RCC 7860 (cell line): ENCODE data around the gene SACM1L.

Experiments used
- DNase-seq: peaks from one replicate; pipeline ENCODE4 v3.0.0-alpha.2; 2015; ENCODE audit warnings: low spot score
- FAIRE-seq: peaks from 2 replicates; lab custom pipeline; 2012; peaks lifted over from hg19 to GRCh38; lab: Jason Lieb, UNC

The SACM1L gene, protein sequence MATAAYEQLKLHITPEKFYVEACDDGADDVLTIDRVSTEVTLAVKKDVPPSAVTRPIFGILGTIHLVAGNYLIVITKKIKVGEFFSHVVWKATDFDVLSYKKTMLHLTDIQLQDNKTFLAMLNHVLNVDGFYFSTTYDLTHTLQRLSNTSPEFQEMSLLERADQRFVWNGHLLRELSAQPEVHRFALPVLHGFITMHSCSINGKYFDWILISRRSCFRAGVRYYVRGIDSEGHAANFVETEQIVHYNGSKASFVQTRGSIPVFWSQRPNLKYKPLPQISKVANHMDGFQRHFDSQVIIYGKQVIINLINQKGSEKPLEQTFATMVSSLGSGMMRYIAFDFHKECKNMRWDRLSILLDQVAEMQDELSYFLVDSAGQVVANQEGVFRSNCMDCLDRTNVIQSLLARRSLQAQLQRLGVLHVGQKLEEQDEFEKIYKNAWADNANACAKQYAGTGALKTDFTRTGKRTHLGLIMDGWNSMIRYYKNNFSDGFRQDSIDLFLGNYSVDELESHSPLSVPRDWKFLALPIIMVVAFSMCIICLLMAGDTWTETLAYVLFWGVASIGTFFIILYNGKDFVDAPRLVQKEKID

DNA sequence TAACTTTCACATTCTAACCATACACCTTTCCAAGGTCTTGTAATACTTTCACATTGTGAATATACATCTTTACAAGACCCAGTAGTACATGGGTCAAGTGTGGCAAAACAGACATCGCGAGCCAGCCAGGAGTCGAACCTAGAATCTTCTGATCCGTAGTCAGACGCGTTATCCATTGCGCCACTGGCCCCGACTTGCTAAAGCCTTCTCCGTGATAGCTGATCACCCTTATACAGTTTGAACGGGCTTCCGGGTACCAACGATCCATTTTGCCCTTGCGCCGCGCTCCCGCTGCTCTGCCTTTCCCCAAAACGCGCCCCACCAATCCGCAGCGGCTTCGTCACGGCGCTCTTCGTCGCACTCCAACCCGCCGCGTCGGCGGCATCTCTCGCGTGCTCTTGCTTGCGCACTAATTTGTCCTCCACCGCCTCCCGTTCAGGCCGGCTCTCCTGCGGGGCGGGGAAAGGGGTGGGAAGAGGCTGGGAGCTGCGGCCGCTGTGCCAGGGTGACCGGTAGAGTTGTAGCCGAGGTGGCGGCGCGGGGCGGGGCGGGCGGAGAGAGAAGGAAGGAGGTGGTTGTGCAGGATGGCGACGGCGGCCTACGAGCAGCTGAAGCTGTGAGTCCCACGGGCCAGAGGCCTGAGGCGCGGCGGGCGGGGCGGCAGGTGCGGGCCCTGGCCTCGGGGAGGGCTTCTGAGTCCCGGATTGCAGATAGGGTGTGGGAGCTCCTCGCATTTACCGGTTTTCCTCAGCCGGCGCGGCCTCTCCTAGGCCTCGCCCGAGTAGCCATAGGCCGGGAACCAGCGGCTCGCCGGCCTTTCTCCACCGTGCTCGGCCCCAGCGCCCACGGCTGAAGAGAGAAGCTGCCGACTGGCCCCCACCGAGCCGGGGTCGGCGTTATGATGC lies at the start of gene SACM1L:
Gene SACM1L (plus strand): TSS at position 515 of the 905 bp plus-strand sequence. CDS start 70 bp downstream, at position 585.
- DNase-seq, result peak; percentile 94

DNA sequence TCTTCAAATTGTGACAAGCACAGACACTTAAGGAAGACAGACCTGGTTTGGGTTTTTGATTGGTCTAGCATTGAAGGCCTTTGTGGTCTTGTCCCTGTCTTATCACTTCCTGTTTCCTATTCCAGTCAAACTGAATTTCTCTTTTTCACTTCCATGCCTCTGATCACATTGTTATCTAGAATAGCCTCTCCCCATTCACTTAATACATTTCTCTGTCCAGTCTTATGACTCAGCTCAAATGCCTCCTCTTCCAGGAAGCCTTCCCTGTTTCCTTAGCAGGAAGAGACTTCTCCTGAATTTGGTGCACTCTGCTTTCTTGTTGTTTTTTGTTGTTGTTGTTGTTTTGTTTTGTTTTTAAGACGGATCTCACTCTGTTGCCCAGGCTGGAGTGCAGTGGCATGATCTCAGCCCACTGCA lies 49.1 kb upstream of the SACM1L start:
- DNase-seq (no peak), FAIRE-seq (no peak)

More for the DNA sequence above, at the start of gene SACM1L:
- peak; percentile 79 for FAIRE-seq

DNA sequence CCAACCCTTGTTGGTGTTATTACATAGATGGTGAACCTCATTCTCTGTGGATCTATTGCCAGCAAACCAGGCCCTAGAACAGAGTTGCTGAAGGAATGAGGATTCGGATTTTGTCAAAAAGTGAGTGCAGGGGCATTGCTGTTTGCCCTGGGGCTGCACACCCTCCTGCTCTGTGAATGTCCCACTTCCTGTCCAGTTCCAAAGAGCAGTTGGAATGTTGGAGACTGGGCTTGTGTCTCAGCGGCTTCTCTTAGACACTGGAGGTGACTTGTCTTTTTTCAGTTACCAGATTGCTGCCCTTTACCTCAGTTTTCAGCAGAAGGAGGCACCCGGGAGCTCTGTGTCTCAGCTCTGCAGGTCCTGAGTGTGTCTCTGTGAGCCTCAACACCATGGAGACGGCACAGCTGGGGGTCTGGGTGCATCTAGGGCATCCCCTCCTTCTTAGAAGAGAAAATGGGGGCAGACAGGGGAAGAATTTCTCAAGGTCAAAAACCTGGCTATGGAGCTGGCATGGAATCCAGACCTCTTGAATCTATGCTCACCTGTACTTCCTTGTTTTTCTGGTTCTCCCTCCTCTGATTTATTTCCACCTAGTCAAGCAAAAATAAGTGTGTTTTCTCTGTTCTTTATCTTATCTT lies 48.4 kb upstream of the SACM1L start:
- FAIRE-seq (no peak), DNase-seq (no peak)

DNA sequence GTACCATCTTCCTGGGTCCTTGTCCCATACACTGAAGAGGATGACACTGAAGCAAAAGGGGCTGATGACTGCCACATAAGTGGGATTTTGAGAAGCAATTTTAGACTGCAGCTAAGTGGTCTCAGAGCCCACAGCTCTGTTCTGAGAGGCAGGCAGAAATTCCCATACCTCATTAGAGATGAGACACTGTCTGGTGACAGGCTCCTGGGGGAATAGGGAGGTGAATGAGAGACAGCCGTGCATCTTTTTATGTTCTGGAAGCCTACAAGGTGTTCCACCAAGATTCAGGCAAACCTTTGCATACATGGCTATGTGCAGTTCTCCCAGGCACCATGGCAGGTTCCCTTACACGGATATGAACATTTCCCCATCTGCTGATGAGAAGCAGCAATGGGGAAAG lies 47.4 kb upstream of the SACM1L start:
- FAIRE-seq, result no peak
- DNase-seq, result no peak

DNA sequence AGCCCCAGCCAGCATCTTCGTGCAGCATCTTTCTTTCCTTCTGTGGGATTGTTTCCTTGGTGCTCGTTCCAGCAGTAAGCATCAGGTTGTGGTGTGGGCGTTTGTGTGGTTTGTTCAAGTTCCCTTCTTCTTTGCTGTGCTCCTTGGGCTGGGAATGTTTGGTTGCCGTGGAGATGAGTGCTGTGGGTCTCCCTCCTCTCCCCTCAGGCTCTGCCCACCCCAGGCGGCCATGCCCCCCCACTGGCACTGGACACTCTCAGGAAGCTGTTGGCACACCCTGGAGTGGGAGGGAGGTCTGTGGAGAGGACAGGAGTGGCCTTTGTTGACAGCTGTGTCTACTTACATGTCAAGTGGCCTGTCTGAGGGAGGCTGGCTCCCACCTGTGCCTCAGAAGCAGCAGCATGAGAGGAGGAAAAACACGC lies 46.5 kb upstream of the SACM1L start:
- no peak for FAIRE-seq
- peak; percentile 16 for DNase-seq

DNA sequence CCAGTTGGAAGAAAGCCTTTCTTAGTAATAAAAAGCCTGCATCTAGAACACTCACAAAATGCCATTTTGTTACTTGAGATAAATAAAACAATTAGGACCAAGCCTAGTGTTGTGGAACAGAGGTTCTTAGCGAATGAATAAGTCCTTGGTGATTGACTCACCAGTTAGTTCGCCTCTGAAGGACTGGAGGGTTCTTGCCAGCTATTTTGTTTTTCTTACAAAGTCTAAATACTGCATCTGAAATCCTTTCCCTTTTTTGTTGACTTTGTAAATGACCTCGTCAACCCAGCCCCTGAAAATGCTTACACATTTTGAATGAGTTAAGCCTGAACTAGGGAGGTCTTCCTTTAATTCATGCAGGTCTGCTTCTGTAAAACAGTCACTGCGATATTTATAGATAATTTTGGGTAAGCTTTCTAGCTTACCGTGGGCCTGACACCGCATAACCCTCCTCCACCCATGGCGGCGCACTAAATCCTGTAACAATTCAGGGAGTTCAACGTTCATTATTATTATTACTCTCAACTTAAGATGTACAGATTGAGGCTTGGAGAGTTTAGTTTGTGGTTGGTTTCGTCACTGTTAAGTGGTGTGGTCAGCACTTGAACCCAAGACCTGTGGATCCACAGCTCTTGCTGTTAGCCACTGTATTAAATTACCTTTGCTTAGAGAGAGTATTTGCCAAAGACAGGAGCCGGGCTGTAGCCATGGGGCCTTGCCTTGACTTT lies 45.0 kb upstream of the SACM1L start:
- DNase-seq (peak; percentile 25), FAIRE-seq (no peak)

DNA sequence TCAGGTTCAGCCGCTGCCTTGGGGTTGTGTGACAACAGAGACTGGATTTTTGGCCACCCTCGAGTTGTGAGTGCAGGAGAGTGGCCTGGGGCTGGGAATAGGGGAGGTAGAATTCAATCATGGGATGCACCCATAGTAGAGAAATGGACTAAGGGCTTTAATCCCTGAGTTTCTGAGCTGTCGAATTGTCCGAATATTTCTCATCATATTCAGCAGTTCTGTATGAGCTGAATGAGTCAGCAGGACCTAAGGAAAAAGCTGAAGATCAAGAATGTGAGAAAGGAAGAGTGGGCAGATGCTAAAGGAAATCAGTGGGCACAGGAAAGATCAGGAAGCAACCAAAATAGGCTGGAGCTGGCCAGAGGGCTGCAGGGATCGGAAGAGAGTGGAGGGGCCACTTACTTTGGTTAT lies 44.4 kb upstream of the SACM1L start:
- peak; percentile 77 for DNase-seq
- FAIRE-seq, result no peak

DNA sequence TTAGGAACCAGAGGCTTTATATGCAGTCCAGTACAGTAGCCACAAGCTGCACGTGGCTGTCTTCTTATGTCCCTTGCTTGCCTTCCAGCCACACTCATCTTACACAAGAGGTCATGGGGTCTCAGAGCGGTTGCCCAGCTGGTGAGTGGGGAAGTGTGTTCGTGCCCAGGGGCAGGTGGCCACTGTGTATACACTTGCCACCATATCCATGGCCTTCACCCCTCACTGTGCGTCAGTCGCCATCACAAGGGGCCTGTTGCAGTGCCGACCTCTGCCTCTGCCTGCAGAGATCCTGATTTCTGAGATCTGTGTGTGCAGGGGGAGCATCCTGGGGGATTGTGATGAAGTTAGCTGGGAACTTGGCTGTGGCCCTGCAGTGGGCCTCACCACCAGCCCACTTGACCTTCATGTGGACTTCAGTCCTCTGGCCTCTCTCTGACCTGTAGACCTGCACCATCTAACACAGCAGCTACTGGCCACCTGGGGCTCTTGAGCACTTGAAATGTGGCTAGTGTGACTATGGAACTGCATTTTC lies 43.1 kb upstream of the SACM1L start:
- DNase-seq (no peak), FAIRE-seq (no peak)

DNA sequence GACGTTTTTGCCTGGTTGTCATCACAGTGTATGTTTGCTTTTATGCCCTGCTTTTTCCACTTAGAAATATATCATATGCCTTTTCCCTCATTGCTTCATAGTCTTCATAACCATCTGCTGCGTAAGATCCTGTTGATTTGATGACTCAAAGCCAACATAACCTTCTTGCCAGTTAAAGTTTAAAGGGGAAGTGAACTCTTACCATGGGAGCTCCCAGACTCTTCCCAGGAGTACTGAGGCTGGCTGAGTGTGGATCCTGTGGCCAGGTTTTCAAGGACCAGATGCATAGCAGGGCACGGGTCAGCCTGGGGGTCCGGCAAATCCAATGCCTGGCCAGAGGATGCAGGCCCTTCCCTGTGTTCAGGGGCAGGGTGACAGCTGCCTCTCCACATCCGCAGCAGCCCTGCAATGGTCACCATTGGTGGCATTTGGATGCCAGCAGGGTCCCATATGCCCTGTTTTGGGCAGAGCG lies 42.0 kb upstream of the SACM1L start:
- peak; percentile 61 for FAIRE-seq
- peak; percentile 81 for DNase-seq

DNA sequence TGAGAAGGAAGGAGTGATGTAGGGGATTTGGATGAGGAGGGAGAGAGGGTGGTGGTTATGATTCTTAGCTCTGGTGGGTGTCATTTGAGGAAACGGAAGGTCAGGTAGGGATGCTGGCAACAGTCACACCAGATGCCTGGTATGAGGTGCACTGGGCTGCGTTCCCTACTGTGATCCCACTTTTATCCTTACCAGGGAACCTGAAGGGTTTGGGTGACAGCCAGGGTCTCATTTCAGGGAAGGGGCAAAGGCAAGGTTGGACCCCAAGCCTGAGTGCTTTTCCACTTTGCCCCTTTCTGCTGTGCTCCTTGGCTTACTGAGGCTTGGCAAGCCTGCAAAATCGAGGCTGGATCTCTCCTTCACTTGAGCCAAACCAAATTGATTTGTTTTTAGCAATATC lies 36.0 kb upstream of the SACM1L start:
- DNase-seq (no peak), FAIRE-seq (no peak)

DNA sequence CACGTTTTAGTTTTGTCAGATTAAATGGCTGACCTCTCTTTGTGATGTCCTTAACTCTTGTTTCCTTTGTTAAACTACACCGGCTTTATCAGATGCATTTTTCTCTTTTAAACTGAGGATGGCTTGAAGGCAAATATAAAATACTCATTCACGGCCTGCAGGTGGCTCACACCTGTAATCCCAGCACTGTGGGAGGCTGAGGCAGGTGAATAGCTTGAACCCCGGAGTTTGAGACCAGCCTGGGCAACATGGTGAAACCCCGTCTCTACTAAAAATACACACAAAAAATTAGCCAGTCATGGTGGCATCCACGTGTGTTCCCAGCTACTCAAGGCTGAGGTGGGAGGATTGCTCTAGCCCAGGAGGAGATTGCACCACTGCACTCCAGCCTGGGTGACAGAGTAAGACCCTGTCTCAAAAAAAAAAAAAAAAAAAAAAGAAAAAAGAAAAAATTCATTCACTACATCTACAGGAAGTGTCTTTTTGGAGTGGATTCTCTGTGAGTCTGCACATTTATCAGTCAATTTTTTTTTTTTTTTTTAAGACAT lies 34.7 kb upstream of the SACM1L start:
- no peak for FAIRE-seq
- no peak for DNase-seq

DNA sequence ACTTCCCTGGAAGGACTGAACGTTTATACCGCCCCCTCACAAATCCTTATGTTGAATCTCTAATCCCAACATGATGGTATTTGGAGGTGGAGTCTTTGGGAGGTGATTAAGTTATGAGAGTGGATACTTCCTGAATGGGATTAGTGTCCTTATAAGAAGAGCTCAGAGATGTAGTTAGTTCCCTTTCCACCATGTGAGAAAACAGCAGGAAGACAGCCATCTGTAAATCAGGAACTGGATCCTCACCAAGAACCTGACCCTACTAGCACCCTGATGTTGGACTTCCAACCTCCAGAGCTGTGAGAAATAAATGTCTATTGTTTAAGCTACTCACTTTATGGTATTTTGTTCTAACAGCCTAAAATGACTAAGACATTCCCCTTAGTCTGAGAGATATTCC lies 33.3 kb upstream of the SACM1L start:
- no peak for DNase-seq
- no peak for FAIRE-seq

DNA sequence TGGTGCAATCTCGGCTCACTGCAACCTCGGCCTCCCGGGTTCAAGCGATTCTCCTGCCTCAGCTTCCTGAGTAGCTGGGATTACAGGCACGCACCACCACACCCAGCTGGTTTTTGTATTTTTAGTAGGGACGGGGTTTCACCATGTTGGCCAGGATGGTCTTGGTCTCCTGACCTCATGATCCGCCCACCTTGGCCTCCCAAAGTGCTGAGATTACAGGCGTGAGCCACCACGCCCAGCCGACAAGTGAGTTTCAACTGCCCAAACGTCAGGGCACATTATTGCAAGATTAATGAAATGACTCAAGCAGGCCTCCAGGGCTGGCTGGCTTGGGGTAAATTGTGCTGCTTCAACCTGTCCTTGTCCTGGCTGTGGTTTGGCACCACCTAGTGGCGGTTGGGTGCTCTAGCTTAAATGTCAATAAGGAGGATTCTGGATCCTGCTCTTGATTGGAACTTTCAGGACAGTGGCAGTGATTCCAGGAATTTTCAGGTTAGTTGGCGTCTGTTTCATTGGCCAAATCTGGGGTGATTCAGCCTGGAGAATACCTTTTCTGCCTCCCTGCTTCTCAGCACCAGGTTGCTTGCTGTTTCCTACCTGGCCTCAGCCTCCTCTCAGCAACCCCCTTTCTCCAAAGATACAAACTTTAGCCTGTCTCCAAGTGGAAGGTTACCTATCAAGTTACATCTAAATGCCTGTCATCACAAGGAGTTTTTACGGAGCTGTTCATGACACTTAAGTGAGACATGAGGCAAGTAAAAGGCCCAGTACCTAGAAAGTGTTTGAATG lies 32.4 kb upstream of the SACM1L start:
- peak; percentile 85 for DNase-seq
- FAIRE-seq, result peak; percentile 8

DNA sequence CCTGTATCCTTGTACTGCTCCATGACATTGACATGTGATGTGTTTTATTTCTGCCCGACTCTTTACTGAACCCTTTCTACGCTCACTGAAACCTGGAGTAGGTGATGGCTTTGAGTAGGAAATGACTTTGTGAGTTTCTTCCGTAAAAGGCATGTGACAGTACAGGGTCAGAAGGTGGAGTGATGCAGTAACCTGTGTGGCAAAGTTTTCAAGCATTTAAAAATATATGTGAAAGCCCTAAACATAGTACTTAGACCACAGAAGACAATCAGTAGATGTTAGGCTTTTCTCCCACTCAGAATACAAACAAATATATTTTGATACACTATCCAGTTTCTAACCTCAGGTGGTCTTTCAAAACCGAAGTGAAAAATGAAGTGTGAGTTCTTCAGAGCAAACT lies 31.3 kb upstream of the SACM1L start:
- no peak for FAIRE-seq
- no peak for DNase-seq

DNA sequence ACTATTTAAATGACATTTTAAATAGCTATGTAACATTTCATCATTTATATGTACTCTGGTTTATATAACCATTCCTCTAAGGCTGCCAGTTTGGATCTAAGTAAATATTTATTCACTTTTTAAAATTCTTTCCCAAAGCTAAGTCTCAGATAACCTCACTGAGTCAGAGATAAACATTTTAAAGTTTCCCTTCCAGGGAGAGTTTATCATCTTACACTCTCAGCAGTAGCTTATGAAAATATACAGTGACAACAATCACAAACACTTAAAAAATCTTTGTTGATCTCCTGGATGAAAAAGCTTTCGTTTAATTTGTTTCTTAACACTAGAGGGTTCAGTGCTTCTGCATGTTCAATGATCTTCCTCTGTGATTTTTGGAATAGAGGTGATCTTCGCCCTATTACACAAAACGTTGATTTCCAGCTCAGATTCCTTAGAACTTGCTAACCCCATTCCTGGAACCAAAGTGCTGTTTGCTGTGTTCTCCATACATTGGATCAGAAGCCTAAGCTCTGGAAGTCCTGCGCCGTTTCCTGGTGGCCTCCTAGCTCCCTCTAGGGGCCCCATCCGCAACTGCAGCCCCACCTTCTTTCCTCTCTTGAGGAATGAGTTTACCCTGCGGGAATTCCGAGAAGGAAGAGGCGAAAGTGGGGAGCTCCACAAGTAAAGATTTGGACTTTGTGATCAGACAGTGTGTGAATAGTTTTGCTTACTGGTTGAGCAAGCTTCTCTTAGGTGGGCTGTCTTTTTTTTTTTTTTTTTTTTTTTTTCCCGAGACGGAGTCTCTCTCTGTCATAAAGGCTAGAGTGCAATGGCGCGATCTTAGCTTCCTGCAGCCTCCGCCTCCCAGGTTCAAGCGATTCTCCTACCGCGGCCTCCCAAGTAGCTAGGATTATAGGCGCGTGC lies 29.3 kb upstream of the SACM1L start:
- FAIRE-seq, result no peak
- DNase-seq, result no peak

DNA sequence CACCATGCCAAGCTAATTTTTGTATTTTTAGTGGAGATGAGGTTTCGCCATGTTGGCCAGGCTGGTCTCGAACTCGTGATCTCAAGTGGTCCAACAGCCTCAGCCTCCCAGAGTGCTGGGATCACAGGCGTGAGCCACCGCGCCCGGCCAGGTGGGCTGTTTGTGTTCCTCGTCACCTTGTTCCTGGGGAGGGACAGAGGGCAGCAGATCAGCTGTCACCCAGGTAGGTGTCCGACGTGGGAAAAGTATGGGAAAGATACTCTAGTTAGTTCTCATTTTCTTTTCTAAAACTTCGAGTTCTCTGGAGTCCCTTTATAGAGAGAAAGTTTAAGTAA lies 28.7 kb upstream of the SACM1L start:
- no peak for FAIRE-seq

DNA sequence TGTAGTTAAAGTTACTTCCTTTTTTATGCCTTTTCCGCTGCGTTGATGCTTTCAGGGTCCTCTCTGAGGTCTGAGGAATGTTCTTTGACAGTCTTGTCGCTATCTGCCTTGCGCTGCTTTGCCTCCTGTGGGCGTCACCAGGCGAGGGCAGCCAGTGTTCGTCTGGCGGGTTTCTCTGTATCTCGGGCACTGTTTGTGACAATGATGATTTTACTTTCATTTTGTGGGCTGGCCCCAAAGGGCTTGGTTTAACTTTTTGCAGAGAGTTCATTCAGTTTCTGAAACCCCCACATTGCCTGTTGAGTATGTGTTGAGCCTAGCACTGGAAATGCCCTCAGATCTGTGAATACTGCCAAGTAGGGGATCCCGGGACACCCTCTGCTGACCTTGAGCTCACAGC lies 24.6 kb upstream of the SACM1L start:
- FAIRE-seq, result no peak
- DNase-seq, result no peak

More for the DNA sequence above, 28.7 kb upstream of the SACM1L start:
- DNase-seq, result no peak

DNA sequence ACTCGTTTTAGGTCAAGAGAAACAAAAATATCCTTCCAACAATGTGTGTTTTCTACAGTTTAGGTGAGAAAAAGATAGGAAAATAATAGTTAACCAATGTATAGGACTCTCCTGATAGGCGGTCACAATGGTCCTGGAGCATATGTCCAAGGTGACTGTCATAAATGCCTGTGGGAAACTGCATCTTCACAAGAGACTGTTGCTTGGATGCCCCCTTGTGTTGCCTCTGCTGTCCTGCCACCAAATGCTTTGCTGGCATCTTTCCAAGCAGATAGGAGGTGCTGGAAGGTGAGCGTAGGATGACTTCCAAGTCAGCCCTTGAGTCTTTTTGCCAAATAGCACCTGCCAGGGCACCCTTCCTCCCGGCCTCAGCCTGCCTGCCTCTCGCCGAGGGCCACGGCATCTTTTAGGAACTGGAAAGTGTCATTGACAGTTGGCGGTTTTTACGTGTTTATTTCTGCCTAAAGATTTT lies 24.1 kb upstream of the SACM1L start:
- DNase-seq (peak; percentile 47), FAIRE-seq (no peak)
